Hepatocyte (in vitro differentiated cells): ENCODE data around the gene PRDM12.

Source experiments
- CTCF ChIP-seq: fragments of 200-600 bp; sonication (generic); IDR thresholded peaks from 2 replicates; pipeline ENCODE4 v1.5.1; 2016; ENCODE audit warnings: antibody characterized with exemption, mild to moderate bottlenecking; ENCODE audit not compliant: poor library complexity
- EZH2 ChIP-seq: fragments of 200-600 bp; sonication (generic); IDR thresholded peaks from 2 replicates; pipeline ENCODE4 v1.6.1; 2016; ENCODE audit warnings: antibody characterized with exemption, mild to moderate bottlenecking, borderline replicate concordance

GRCh38 chr9:130627896-130628792 is 36.2 kb upstream of the PRDM12 start:
- no peak for TF ChIP-seq CTCF
- no peak for TF ChIP-seq EZH2
